ENCODE results near the gene TCF12.

The TCF12 gene

GRCh38 chr15:57079931-57080620 lies 161.6 kb downstream of the TCF12 start:
- Histone ChIP-seq H3K36me3 (ENCODE audit: control insufficient read depth, insufficient read depth, low read length) (no peaks in the 10 kb centered on the region), H3K4me2 (ENCODE audit: low read length) (no peak overlapping the region), H2AFZ (no peak overlapping the region), H3K9ac (no peak overlapping the region), H3K79me2 (no peaks in the 10 kb centered on the region), H3K4me3 (ENCODE audit: low read depth, low read length) (no peak overlapping the region), H3K9me3 (ENCODE audit: control insufficient read depth, low read length) (no peaks in the 10 kb centered on the region), H3K27ac (no peak overlapping the region), H3K27me3 (ENCODE audit: control insufficient read depth, insufficient read depth, low read length) (no peaks in the 10 kb centered on the region), H3K4me1 (no peaks in the 10 kb centered on the region)
- TF ChIP-seq CTCF (IDR thresholded peaks at IDR 0.05): no peak

- no peak for TF ChIP-seq CTCF (IDR thresholded peaks at IDR 0.05)
- Histone ChIP-seq H3K4me3 (ENCODE audit: low read depth, low read length) (no peak overlapping the region), H3K36me3 (ENCODE audit: control insufficient read depth, insufficient read depth, low read length) (no peaks in the 10 kb centered on the region), H3K79me2 (no peaks in the 10 kb centered on the region), H3K27ac (no peak overlapping the region), H3K4me1 (no peaks in the 10 kb centered on the region), H3K9me3 (ENCODE audit: control insufficient read depth, low read length) (no peaks in the 10 kb centered on the region), H3K27me3 (ENCODE audit: control insufficient read depth, insufficient read depth, low read length) (no peaks in the 10 kb centered on the region), H3K9ac (no peak overlapping the region), H2AFZ (no peak overlapping the region), H3K4me2 (ENCODE audit: low read length) (no peak overlapping the region)
Measured at GRCh38 chr15:57082054-57082728, 163.7 kb downstream of the TCF12 start.

GRCh38 chr15:57084192-57084591 lies 165.7 kb downstream of the TCF12 start:
- H3K27ac ChIP-seq: no peak overlapping the region

GRCh38 chr15:57085267-57085666 lies 166.8 kb downstream of the TCF12 start:
- Histone ChIP-seq H3K9me3 (ENCODE audit: control insufficient read depth, low read length) (no peaks in the 10 kb centered on the region), H3K4me1 (no peaks in the 10 kb centered on the region), H3K4me2 (ENCODE audit: low read length) (no peak overlapping the region), H2AFZ (no peak overlapping the region), H3K79me2 (no peaks in the 10 kb centered on the region), H3K27ac (no peak overlapping the region), H3K27me3 (ENCODE audit: control insufficient read depth, insufficient read depth, low read length) (no peaks in the 10 kb centered on the region), H3K36me3 (ENCODE audit: control insufficient read depth, insufficient read depth, low read length) (no peaks in the 10 kb centered on the region), H3K4me3 (ENCODE audit: low read depth, low read length) (no peak overlapping the region), H3K9ac (no peak overlapping the region)
- TF ChIP-seq CTCF (IDR thresholded peaks at IDR 0.05): no peak

More at GRCh38 chr15:57084192-57084591, 165.7 kb downstream of the TCF12 start:
- no peaks in the 10 kb centered on the region for H3K4me1 ChIP-seq
- no peaks in the 10 kb centered on the region for H3K9me3 ChIP-seq (ENCODE audit: control insufficient read depth, low read length)
- H3K9ac ChIP-seq: no peak overlapping the region
- H3K79me2 ChIP-seq: no peaks in the 10 kb centered on the region
- H2AFZ ChIP-seq: no peak overlapping the region
- no peaks in the 10 kb centered on the region for H3K27me3 ChIP-seq (ENCODE audit: control insufficient read depth, insufficient read depth, low read length)
- no peak overlapping the region for H3K4me2 ChIP-seq (ENCODE audit: low read length)
- TF ChIP-seq CTCF (IDR thresholded peaks at IDR 0.05): no peak
- no peak overlapping the region for H3K4me3 ChIP-seq (ENCODE audit: low read depth, low read length)
- no peaks in the 10 kb centered on the region for H3K36me3 ChIP-seq (ENCODE audit: control insufficient read depth, insufficient read depth, low read length)
